Measurements from ENCODE around the gene ITPR1. TPM values are rescaled to one million over a fixed set of nuclear protein-coding genes. Genes with fewer than 3 reads are reported as not detected.

ITPR1 gene
- total RNA-seq, 1 experiment from 2014 or later = 7.5 TPM

DNA sequence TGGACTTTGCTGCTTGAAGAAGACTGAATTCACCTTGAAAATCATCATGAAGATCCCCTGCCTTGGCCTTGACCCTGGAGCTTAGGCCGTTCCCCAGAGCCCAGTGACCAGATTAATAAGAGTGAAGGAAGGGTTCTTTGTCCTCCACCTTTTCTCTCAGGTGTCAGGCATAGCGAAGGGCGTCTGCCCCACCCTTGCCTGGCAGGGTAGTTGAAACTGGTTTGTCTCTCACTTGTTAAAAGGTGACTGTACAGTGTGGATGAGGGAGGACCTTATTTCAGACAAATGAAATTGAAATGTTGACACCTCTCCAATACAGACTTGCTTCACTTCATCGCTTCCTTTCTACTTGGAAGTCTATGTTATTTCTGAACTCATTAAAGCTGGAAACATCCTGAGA lies 262.4 kb downstream of the ITPR1 start:
- no peaks in the 10 kb centered on the region for H3K27me3 Mint-ChIP-seq (ENCODE audit: insufficient read depth, unreplicated experiment)
- H3K4me3 Mint-ChIP-seq (ENCODE audit: unreplicated experiment) = no peak overlapping the region
- no peaks in the 10 kb centered on the region for H3K36me3 Mint-ChIP-seq (ENCODE audit: insufficient read depth, unreplicated experiment)
- H3K27ac Mint-ChIP-seq (ENCODE audit: low read depth, unreplicated experiment) = no peak overlapping the region
- DNase-seq (ENCODE audit: unreplicated experiment) = no peak
- H3K4me1 Mint-ChIP-seq (ENCODE audit: insufficient read depth, unreplicated experiment) = peaks cover 17% of the 10 kb centered on the region
- TF ChIP-seq, protein P1, sequence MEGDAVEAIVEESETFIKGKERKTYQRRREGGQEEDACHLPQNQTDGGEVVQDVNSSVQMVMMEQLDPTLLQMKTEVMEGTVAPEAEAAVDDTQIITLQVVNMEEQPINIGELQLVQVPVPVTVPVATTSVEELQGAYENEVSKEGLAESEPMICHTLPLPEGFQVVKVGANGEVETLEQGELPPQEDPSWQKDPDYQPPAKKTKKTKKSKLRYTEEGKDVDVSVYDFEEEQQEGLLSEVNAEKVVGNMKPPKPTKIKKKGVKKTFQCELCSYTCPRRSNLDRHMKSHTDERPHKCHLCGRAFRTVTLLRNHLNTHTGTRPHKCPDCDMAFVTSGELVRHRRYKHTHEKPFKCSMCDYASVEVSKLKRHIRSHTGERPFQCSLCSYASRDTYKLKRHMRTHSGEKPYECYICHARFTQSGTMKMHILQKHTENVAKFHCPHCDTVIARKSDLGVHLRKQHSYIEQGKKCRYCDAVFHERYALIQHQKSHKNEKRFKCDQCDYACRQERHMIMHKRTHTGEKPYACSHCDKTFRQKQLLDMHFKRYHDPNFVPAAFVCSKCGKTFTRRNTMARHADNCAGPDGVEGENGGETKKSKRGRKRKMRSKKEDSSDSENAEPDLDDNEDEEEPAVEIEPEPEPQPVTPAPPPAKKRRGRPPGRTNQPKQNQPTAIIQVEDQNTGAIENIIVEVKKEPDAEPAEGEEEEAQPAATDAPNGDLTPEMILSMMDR (IDR thresholded peaks at IDR 0.05; ENCODE audit: unreplicated experiment) = no peak
- intact Hi-C loops (cut with micrococcal nuclease) = no loop called here
- BruUV-seq (replicated peaks) = no TSS peak
- POLR2A ChIA-PET = interaction anchor here (0.6 kb wide), 1 partner anchor 204 kb away, joined by 3 read pairs; no protein-coding TSS in a partner anchor
- CTCF ChIA-PET = interaction anchor here (0.6 to 1.1 kb wide), 2 partner anchors 75 to 221 kb away, joined by 3 to 5 read pairs; no protein-coding TSS in a partner anchor
- H3K9me3 Mint-ChIP-seq (ENCODE audit: unreplicated experiment) = no peaks in the 10 kb centered on the region

DNA sequence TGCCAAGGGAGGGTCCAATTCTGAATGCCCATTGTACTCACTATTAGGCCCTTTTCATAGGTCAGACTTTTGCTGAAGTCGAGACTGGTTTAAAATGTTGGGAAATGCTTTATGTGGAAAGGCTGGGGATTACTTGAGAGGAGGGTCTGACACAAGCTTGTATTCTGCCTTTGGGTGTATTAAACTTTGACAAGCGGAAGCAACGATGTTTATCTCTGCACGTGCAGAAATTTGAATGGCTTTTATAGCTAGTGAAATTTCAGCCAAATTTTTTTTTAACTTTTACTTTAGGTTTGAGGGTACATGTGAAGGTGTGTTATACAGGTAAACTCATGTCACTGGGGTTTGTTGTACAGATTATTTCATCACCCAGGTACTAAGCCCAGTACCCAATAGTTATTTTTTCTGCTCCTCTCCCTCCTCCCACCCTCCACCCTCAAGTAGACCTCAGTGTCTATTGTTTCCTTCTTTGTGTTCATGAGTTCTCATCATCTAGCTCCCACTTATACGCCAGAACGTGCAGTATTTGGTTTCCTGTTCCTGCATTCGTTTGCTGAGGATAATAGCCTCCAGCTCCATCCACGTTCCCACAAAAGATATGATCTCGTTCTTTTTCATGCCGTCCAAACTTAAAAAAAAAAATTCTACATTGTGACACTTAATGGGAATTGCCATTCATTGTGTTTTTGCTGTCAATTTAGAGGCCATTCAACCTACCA lies 263.1 kb downstream of the ITPR1 start:
- DNase-seq (ENCODE audit: unreplicated experiment) = no peak
- ChIA-PET POLR2A (interaction anchor here (0.6 kb wide), 1 partner anchor 203 kb away, joined by 3 read pairs; no protein-coding TSS in a partner anchor), CTCF (interaction anchor here (0.7 to 1.1 kb wide), 2 partner anchors 10 to 220 kb away, joined by 4 to 5 read pairs; no protein-coding TSS in a partner anchor)
- Mint-ChIP-seq H3K27ac (ENCODE audit: low read depth, unreplicated experiment) (no peak overlapping the region), H3K27me3 (ENCODE audit: insufficient read depth, unreplicated experiment) (no peaks in the 10 kb centered on the region), H3K36me3 (ENCODE audit: insufficient read depth, unreplicated experiment) (no peaks in the 10 kb centered on the region), H3K4me3 (ENCODE audit: unreplicated experiment) (no peak overlapping the region), H3K4me1 (ENCODE audit: insufficient read depth, unreplicated experiment) (peaks cover 10% of the 10 kb centered on the region), H3K9me3 (ENCODE audit: unreplicated experiment) (no peaks in the 10 kb centered on the region)
- TF ChIP-seq, protein P1 (IDR thresholded peaks at IDR 0.05; ENCODE audit: unreplicated experiment) = no peak
- intact Hi-C loops (cut with micrococcal nuclease) = no loop called here
- no TSS peak for BruUV-seq (replicated peaks)

DNA sequence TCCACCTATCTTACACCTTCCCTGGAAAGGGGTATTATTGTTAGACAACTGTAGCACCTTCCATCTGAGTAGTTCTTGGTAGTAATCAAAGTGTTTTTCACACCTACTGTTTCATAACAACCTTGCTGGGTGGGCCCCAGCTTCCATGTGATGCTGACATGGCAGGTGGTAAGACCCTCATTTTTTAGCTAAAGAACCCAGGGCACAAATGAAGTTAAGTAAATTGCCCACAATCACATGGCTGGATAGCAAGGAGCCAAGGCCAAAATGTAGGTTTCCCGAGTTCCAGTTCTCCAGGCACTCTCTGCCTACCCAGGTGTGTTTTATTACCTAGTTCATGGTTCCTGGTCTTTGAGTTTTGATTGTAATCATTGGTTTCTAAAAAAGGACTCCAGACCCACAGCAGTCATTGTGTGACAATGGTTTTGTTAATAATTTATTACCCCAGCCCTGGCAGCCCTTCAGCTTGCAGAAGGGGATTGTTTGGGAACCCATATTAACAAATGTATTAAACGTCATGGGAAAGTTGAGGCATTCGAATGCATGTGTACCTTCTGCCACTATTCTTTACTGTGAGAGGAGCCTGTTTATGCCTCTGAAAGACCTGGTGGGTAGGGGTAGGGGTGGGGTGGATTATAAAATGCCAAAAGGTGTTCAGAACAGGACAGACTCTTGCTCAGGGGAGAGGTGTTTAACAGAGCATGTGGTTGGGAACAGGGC lies 263.9 kb downstream of the ITPR1 start:
- Mint-ChIP-seq H3K4me3 (ENCODE audit: unreplicated experiment) (no peak overlapping the region), H3K36me3 (ENCODE audit: insufficient read depth, unreplicated experiment) (no peaks in the 10 kb centered on the region), H3K4me1 (ENCODE audit: insufficient read depth, unreplicated experiment) (peaks cover 2% of the 10 kb centered on the region), H3K9me3 (ENCODE audit: unreplicated experiment) (no peaks in the 10 kb centered on the region), H3K27me3 (ENCODE audit: insufficient read depth, unreplicated experiment) (no peaks in the 10 kb centered on the region), H3K27ac (ENCODE audit: low read depth, unreplicated experiment) (no peak overlapping the region)
- no peak for DNase-seq (ENCODE audit: unreplicated experiment)
- ChIA-PET POLR2A (no interaction called here), CTCF (no interaction called here)
- BruUV-seq (replicated peaks) = no TSS peak
- intact Hi-C loops (cut with micrococcal nuclease) = no loop called here
- TF ChIP-seq, protein P1 (IDR thresholded peaks at IDR 0.05; ENCODE audit: unreplicated experiment) = no peak

DNA sequence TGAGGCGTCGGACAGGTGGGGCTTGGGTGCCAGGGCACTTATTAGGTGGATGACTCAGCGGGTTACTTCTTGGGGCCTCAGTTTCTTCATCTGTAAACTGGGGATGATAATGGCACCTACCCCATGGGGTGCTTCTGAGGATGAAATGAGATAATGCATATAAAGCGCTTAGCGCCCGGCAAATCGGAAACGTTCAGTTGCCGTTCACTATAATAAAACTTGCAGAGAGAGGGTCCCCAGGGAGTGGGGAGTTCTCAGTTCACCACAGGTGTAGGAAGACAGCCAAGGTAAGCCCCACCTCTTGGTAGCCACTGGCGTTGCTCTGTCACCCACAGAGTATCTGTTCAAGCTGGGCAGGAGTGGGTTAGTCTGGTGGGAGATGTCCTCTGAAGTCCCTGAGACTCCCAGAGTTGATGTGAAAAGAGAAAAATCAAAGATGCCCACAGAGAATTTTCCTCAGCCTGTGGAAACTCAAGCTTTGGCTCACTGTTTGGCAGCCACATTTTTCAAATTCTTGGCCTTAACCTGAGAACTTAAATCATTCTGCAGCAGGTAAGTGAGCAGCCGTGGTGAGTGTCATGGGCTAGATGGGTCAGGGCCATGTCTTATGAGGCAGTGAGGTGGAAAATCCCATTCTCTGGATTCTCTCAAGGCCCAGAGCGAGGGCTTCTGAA lies 264.6 kb downstream of the ITPR1 start:
- BruUV-seq (replicated peaks) = no TSS peak
- ChIA-PET POLR2A (interaction anchor here (1.4 kb wide), 1 partner anchor 10 kb away, joined by 3 read pairs; no protein-coding TSS in a partner anchor), CTCF (no interaction called here)
- DNase-seq (ENCODE audit: unreplicated experiment) = no peak
- Mint-ChIP-seq H3K27ac (ENCODE audit: low read depth, unreplicated experiment) (no peak overlapping the region), H3K4me3 (ENCODE audit: unreplicated experiment) (no peak overlapping the region), H3K9me3 (ENCODE audit: unreplicated experiment) (no peaks in the 10 kb centered on the region), H3K4me1 (ENCODE audit: insufficient read depth, unreplicated experiment) (no peaks in the 10 kb centered on the region), H3K27me3 (ENCODE audit: insufficient read depth, unreplicated experiment) (no peaks in the 10 kb centered on the region), H3K36me3 (ENCODE audit: insufficient read depth, unreplicated experiment) (no peaks in the 10 kb centered on the region)
- TF ChIP-seq, protein P1 (IDR thresholded peaks at IDR 0.05; ENCODE audit: unreplicated experiment) = no peak
- intact Hi-C loops (cut with micrococcal nuclease) = no loop called here
